GM21737 (cell line): ENCODE measurements around the gene USP37.

Source experiments
- ATAC-seq: cut with Tn5 transposase; IDR thresholded peaks from one replicate; pipeline ENCODE4 v1.9.1; 2021; ENCODE audit warnings: mild to moderate bottlenecking, moderate library complexity; ENCODE audit not compliant: unreplicated experiment

The USP37 gene

GRCh38 chr2:218404351-218405085, 163.6 kb downstream of the USP37 start:
- no peak for ATAC-seq

GRCh38 chr2:218403810-218404209, 164.3 kb downstream of the USP37 start:
- ATAC-seq = no peak

DNA sequence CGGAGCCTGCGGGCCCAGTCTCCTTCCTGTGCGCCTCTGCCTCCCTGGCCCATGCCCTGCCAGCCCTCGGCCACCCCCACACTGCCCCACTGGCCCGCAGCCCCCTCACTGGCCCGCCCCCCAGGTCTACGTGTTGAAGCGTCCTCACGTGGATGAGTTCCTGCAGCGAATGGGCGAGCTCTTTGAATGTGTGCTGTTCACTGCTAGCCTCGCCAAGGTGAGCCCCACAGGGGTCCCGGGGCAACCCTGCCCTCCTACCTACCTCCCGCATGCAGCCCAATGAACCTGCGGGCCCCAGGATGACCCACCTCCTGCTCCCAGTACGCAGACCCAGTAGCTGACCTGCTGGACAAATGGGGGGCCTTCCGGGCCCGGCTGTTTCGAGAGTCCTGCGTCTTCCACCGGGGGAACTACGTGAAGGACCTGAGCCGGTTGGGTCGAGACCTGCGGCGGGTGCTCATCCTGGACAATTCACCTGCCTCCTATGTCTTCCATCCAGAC, 165.2 kb downstream of the USP37 start:
- ATAC-seq = no peak

GRCh38 chr2:218402491-218402901, 165.7 kb downstream of the USP37 start:
- ATAC-seq = no peak

- no peak for ATAC-seq
Measured at GRCh38 chr2:218401890-218402289, 166.3 kb downstream of the USP37 start.

- ATAC-seq = no peak
Measured at GRCh38 chr2:218400930-218401881, 166.9 kb downstream of the USP37 start.
